Peyer's patch (tissue), 4 donors: ENCODE results near the gene MFN1. TPM values are rescaled to one million over a fixed set of nuclear protein-coding genes. Genes with fewer than 3 reads are reported as not detected.
A peak's percentile ranks its signal among the peaks of the same experiment; 100 is the strongest.

Experiments
- DNase-seq, 3 donors: peaks; one replicate each; pipeline ENCODE4 v3.0.0-alpha.2; 2017 to 2019
- H3K27ac ChIP-seq, 4 donors: fragments of 200-600 bp; sonication (generic); one replicate each; pipeline ENCODE4 v1.5.1; 2016 to 2019
- H3K27me3 ChIP-seq, 2 donors: fragments of 200-600 bp; sonication (generic); one replicate each; pipeline ENCODE4 v1.5.1; 2019
- H3K36me3 ChIP-seq, 3 donors: fragments of 200-600 bp; sonication (generic); one replicate each; pipeline ENCODE4 v1.5.1; 2016 to 2019
- H3K4me1 ChIP-seq, 4 donors: fragments of 200-600 bp; sonication (generic); one replicate each; pipeline ENCODE4 v1.5.1; 2016 to 2019
- H3K4me3 ChIP-seq, 4 donors: fragments of 200-600 bp; sonication (generic); 1 replicate in 3 of 4; 2 replicates in 1 of 4; pipeline ENCODE4 v1.5.1; 2016 to 2019; ENCODE audit warnings: mild to moderate bottlenecking in 1 of 4
- H3K9me3 ChIP-seq, 4 donors: fragments of 200-600 bp; sonication (generic); one replicate each; pipeline ENCODE4 v1.5.1; 2016 to 2019; ENCODE audit warnings: mild to moderate bottlenecking in 1 of 4
- CTCF ChIP-seq, 6 experiments: fragments of 450-650 bp in 4 of 6; fragments of 200-600 bp in 2 of 6; sonication (generic) in 1 of 6; IDR thresholded peaks; one replicate each; pipeline ENCODE4 v1.5.1; 2017 to 2019; ENCODE audit warnings: antibody characterized with exemption in 6 of 6, mild to moderate bottlenecking in 3 of 6, moderate library complexity in 1 of 6
- POLR2A ChIP-seq, 2 donors: fragments of 450-650 bp; IDR thresholded peaks; one replicate each; pipeline ENCODE4 v1.5.1; 2017; ENCODE audit warnings: antibody characterized with exemption in 2 of 2, mild to moderate bottlenecking in 2 of 2, moderate library complexity in 2 of 2
- total RNA-seq, 4 donors: library from RNA; depleted of rRNA; stranded (reverse); fragments of >200 nt; gene quantifications; one replicate each; pipeline ENCODE4 v1.1.0, GENCODE V29; 2016

The MFN1 gene
- total RNA-seq, 4 donors from 2014 or later: 34.0 to 124 (median 45.3) TPM

- H3K36me3 ChIP-seq: peaks cover 0 to 75% (median 0%) of the 10 kb centered on the region in 3 donors
- no peaks in the 10 kb centered on the region for H3K4me1 ChIP-seq
- no peaks in the 10 kb centered on the region for H3K27me3 ChIP-seq
- TF ChIP-seq POLR2A (IDR thresholded peaks at IDR 0.05) (no peak), CTCF (IDR thresholded peaks at IDR 0.05) (no peak)
- H3K9me3 ChIP-seq: no peaks in the 10 kb centered on the region
- no peak overlapping the region for H3K27ac ChIP-seq
- no peak for DNase-seq
- no peak overlapping the region for H3K4me3 ChIP-seq
Measured at GRCh38 chr3:179330438-179330837, 17.1 kb upstream of the MFN1 start.

- Histone ChIP-seq H3K27ac (no peak overlapping the region), H3K36me3 (peaks cover 0 to 92% (median 0%) of the 10 kb centered on the region in 3 donors), H3K9me3 (no peaks in the 10 kb centered on the region), H3K27me3 (no peaks in the 10 kb centered on the region), H3K4me3 (no peak overlapping the region), H3K4me1 (no peaks in the 10 kb centered on the region)
- no peak for TF ChIP-seq POLR2A (IDR thresholded peaks at IDR 0.05)
- no peak for TF ChIP-seq CTCF (IDR thresholded peaks at IDR 0.05)
- DNase-seq: no peak
Measured at GRCh38 chr3:179332240-179332639, 15.3 kb upstream of the MFN1 start.

GRCh38 chr3:179333084-179333483, 14.4 kb upstream of the MFN1 start:
- Histone ChIP-seq H3K36me3 (peaks cover 0 to 88% (median 0%) of the 10 kb centered on the region in 3 donors), H3K9me3 (no peaks in the 10 kb centered on the region), H3K4me1 (no peaks in the 10 kb centered on the region)

GRCh38 chr3:179336345-179336929, 11.1 kb upstream of the MFN1 start:
- Histone ChIP-seq H3K27ac (no peak overlapping the region), H3K4me3 (no peak overlapping the region), H3K27me3 (no peaks in the 10 kb centered on the region), H3K36me3 (peaks cover 0 to 58% (median 0%) of the 10 kb centered on the region in 3 donors), H3K4me1 (no peaks in the 10 kb centered on the region), H3K9me3 (no peaks in the 10 kb centered on the region)
- TF ChIP-seq POLR2A (IDR thresholded peaks at IDR 0.05) (no peak), CTCF (IDR thresholded peaks at IDR 0.05) (no peak)
- DNase-seq: no peak

More at GRCh38 chr3:179333084-179333483, 14.4 kb upstream of the MFN1 start:
- Histone ChIP-seq H3K27ac (no peak overlapping the region), H3K4me3 (no peak overlapping the region), H3K27me3 (no peaks in the 10 kb centered on the region)
- DNase-seq: no peak
- TF ChIP-seq CTCF (IDR thresholded peaks at IDR 0.05): no peak
- TF ChIP-seq POLR2A (IDR thresholded peaks at IDR 0.05): no peak

- H3K36me3 ChIP-seq: peaks cover 0 to 36% (median 0%) of the 10 kb centered on the region in 3 donors
- TF ChIP-seq POLR2A (IDR thresholded peaks at IDR 0.05): peak in 1 of 2 donors; percentile 54
- no peak for TF ChIP-seq CTCF (IDR thresholded peaks at IDR 0.05)
- peak in 1 of 3 donors; percentile 47 for DNase-seq
Measured at GRCh38 chr3:179348325-179349013, 960 bp downstream of the MFN1 start.

More at GRCh38 chr3:179348325-179349013, 960 bp downstream of the MFN1 start:
- peak overlapping the region; percentile 78 to 94 (median 87) for H3K27ac ChIP-seq
- no peaks in the 10 kb centered on the region for H3K27me3 ChIP-seq
- H3K4me3 ChIP-seq: peak overlapping the region; percentile 75 to 94 (median 86)
- H3K9me3 ChIP-seq: no peaks in the 10 kb centered on the region
- peaks cover 0 to 9% (median 0%) of the 10 kb centered on the region in 4 donors for H3K4me1 ChIP-seq
